Kidney (tissue), 14 donors: ENCODE measurements around the gene USP36. TPM values are rescaled to one million over a fixed set of nuclear protein-coding genes. Genes with fewer than 3 reads are reported as not detected.

Experiments
- DNase-seq, 5 donors: peaks; one replicate each; pipeline ENCODE4 v3.0.0-alpha.2; 2013 to 2020
- FAIRE-seq: peaks from 2 replicates; lab custom pipeline; 2012; peaks lifted over from hg19 to GRCh38; lab: Jason Lieb, UNC
- H3K27ac ChIP-seq, 2 donors: one replicate each; pipeline ENCODE4 v1.7.0; 2013; ENCODE audit warnings: low read depth in 2 of 2, low read length in 2 of 2, inconsistent platforms in 1 of 2
- H3K27me3 ChIP-seq: one replicate; pipeline ENCODE4 v1.7.1; 2013; ENCODE audit warnings: low read length, inconsistent platforms; ENCODE audit not compliant: control insufficient read depth, insufficient read depth
- H3K36me3 ChIP-seq, 3 donors: one replicate each; pipeline versions ENCODE4 v1.7.0 to v1.7.1; 2013; ENCODE audit warnings: low read length in 3 of 3, control low read depth in 1 of 3, inconsistent platforms in 1 of 3; ENCODE audit not compliant: insufficient read depth in 3 of 3, control insufficient read depth in 2 of 3
- H3K4me1 ChIP-seq, 3 donors: one replicate each; pipeline versions ENCODE4 v1.7.0 to v1.7.1; 2013; ENCODE audit warnings: low read length in 3 of 3, inconsistent platforms in 1 of 3, low read depth in 1 of 3; ENCODE audit not compliant: control insufficient read depth in 2 of 3, insufficient read depth in 2 of 3
- H3K4me3 ChIP-seq, 3 donors: one replicate each; pipeline versions ENCODE4 v1.7.0 to v1.8.1; 2013; ENCODE audit warnings: low read length in 3 of 3, control low read depth in 1 of 3, inconsistent platforms in 1 of 3
- H3K9ac ChIP-seq, 3 donors: one replicate each; pipeline versions ENCODE4 v1.7.0 to v1.7.1; 2013; ENCODE audit warnings: low read length in 3 of 3, control low read depth in 1 of 3, inconsistent platforms in 1 of 3
- H3K9me3 ChIP-seq, 3 donors: one replicate each; pipeline versions ENCODE4 v1.7.0 to v1.7.1; 2013; ENCODE audit warnings: low read length in 3 of 3, control low read depth in 1 of 3, inconsistent platforms in 1 of 3; ENCODE audit not compliant: control insufficient read depth in 2 of 3, insufficient read depth in 1 of 3
- intact Hi-C: fragments of 100-400 bp; cut with DNase I; formaldehyde crosslinking; loops from one replicate; pipeline ENCODE4 v1.11.1; 2022
- polyA plus RNA-seq: library from polyadenylated mRNA; stranded (reverse); fragments of 350-450 nt; fragmentation: Illumina TruSeq; extraction: RNeasy Lipid Tissue Mini Kit (QIAGEN cat#74804); gene quantifications from one replicate; pipeline ENCODE4 v1.2.3, GENCODE V29; 2014; ENCODE audit warnings: low read depth, low replicate concordance; ENCODE audit not compliant: insufficient read depth
- total RNA-seq: library from RNA; stranded (reverse); fragmentation: NEBNext Ultra II Directional; extraction: Animal tissue kit (Norgen Biotek cat#: 25700); gene quantifications from one replicate; pipeline ENCODE4 v1.2.1, GENCODE V29; 2021
- TF ChIP-seq, protein P1 (sequence below): IDR thresholded peaks from 3 replicates; pipeline ENCODE4 v1.5.1; 2012; ENCODE audit warnings: mild to moderate bottlenecking, moderate library complexity, borderline replicate concordance; ENCODE audit not compliant: insufficient read depth; ENCODE audit errors: extremely low read depth
- donor health status: control.
- donor health status: control.
- donor health status: control.
- donor health status: control.
- donor health status: control.
- donor health status: DM: yes; HTN: yes; CAD: no.
- donor health status: Normal renal cell carcinoma (clear cell type).

The USP36 gene
- total and polyA plus RNA-seq, 2 donors from 2014 or later, result 17.0 to 66.2 TPM

DNA sequence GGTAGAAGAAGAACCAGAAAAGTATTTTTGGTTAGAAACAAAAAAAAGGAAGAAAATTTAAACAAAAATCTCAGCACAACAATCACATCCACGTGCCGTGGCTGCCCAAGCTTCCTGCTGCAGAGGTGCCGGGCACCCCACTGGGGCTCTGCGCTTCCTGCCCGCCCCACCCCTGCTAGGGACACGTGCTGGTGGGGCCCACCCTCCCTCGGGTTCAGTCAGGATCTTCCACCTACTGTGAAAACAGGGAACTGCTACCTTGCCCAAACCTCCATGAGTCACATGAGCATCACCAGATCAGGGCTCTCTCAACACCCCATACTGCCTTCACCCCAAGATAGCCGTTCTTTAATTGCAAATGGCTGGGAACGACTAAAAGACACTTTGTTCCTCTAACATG lies 34.2 kb downstream of the USP36 start:
- no peak overlapping the region for H3K27ac ChIP-seq
- DNase-seq (no peak), FAIRE-seq (no peak)
- TF ChIP-seq, protein P1, sequence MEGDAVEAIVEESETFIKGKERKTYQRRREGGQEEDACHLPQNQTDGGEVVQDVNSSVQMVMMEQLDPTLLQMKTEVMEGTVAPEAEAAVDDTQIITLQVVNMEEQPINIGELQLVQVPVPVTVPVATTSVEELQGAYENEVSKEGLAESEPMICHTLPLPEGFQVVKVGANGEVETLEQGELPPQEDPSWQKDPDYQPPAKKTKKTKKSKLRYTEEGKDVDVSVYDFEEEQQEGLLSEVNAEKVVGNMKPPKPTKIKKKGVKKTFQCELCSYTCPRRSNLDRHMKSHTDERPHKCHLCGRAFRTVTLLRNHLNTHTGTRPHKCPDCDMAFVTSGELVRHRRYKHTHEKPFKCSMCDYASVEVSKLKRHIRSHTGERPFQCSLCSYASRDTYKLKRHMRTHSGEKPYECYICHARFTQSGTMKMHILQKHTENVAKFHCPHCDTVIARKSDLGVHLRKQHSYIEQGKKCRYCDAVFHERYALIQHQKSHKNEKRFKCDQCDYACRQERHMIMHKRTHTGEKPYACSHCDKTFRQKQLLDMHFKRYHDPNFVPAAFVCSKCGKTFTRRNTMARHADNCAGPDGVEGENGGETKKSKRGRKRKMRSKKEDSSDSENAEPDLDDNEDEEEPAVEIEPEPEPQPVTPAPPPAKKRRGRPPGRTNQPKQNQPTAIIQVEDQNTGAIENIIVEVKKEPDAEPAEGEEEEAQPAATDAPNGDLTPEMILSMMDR, result no peak
- no peaks in the 10 kb centered on the region for H3K9me3 ChIP-seq
- peaks cover 2 to 59% (median 39%) of the 10 kb centered on the region in 3 donors for H3K36me3 ChIP-seq
- H3K9ac ChIP-seq, result no peak overlapping the region
- no peak overlapping the region for H3K4me3 ChIP-seq
- H3K27me3 ChIP-seq, result no peaks in the 10 kb centered on the region
- intact Hi-C loops, result no loop called here
- H3K4me1 ChIP-seq, result no peaks in the 10 kb centered on the region

DNA sequence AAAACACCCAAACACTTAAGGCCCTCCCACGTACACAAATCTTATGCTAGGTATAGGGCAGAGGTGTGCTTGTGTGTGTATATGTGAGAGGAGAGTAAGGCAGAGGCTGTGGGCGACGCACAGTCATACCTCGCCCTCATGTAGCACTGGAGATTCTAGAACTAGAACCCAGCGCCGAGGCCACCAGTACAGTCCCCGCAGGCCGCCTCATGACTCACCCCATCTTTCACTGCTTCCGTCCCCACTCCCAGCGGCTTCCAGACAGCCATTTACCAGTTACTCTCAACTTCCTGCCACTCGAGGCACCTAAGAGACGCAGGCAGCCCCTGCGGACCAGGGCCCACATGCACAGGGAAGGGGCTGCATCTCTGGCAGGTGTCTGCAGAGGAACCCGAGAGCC lies 35.3 kb downstream of the USP36 start:
- H3K36me3 ChIP-seq, result peaks cover 2 to 51% (median 35%) of the 10 kb centered on the region in 3 donors
- no peak overlapping the region for H3K9ac ChIP-seq
- no peaks in the 10 kb centered on the region for H3K27me3 ChIP-seq
- H3K4me1 ChIP-seq, result no peaks in the 10 kb centered on the region
- intact Hi-C loops, result no loop called here
- H3K9me3 ChIP-seq, result no peaks in the 10 kb centered on the region
- FAIRE-seq, result no peak
- H3K4me3 ChIP-seq, result no peak overlapping the region
- TF ChIP-seq, protein P1, result no peak
- DNase-seq, result no peak
- peak overlapping the region; percentile 7 to 81 for H3K27ac ChIP-seq

DNA sequence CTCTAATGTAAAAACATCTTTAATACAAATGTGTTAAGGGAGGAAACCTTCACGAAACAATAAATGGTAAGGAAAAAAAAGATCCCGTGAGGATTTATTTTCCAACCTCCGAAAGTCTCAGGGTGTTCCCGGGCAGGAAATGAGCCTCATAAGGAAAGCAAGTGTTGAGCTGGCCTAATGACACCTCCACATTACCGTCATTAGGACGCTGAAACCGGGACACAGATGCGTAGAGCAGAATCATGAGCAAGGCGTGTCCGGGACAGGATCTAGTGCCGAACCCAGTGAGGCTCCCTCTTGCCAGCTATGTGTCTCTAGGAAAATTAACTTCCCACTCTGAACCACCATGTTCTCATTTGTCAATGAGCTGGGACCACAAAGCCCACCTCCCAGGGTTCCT lies 35.8 kb downstream of the USP36 start:
- Histone ChIP-seq H3K9me3 (no peaks in the 10 kb centered on the region), H3K36me3 (peaks cover 2 to 47% (median 35%) of the 10 kb centered on the region in 3 donors), H3K9ac (no peak overlapping the region), H3K27me3 (no peaks in the 10 kb centered on the region), H3K4me1 (no peaks in the 10 kb centered on the region), H3K27ac (peak overlapping the region in 1 of 2 donors; percentile 81), H3K4me3 (no peak overlapping the region)
- TF ChIP-seq, protein P1, result no peak
- DNase-seq (peak in 1 of 5 donors; percentile 42), FAIRE-seq (no peak)
- intact Hi-C loops, result no loop called here
